ENCODE data around the gene TSHZ2.

DNA sequence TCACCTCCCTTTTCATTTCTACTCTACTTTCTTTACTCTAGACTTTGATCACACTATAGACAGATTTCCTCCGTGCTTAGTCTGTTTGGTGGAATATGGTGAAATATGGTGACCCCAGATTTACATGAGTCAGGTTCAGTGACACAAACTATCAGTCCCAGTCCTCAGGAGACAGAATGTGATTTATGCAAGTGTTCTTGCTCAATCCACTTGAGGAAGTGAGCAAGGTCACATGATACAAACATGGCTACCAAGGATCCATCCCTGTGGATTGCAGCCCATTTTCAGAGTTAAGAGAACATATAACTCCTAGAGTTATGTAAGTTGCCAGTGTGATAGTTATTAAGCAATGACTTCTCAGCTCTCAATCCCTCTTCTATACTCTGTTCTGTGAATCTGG lies 23.7 kb upstream of the TSHZ2 start:
- TF ChIP-seq, protein P1, sequence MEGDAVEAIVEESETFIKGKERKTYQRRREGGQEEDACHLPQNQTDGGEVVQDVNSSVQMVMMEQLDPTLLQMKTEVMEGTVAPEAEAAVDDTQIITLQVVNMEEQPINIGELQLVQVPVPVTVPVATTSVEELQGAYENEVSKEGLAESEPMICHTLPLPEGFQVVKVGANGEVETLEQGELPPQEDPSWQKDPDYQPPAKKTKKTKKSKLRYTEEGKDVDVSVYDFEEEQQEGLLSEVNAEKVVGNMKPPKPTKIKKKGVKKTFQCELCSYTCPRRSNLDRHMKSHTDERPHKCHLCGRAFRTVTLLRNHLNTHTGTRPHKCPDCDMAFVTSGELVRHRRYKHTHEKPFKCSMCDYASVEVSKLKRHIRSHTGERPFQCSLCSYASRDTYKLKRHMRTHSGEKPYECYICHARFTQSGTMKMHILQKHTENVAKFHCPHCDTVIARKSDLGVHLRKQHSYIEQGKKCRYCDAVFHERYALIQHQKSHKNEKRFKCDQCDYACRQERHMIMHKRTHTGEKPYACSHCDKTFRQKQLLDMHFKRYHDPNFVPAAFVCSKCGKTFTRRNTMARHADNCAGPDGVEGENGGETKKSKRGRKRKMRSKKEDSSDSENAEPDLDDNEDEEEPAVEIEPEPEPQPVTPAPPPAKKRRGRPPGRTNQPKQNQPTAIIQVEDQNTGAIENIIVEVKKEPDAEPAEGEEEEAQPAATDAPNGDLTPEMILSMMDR (IDR thresholded peaks at IDR 0.05; ENCODE audit: poor library complexity, severe bottlenecking): no peak
- TF ChIP-seq, protein P2, sequence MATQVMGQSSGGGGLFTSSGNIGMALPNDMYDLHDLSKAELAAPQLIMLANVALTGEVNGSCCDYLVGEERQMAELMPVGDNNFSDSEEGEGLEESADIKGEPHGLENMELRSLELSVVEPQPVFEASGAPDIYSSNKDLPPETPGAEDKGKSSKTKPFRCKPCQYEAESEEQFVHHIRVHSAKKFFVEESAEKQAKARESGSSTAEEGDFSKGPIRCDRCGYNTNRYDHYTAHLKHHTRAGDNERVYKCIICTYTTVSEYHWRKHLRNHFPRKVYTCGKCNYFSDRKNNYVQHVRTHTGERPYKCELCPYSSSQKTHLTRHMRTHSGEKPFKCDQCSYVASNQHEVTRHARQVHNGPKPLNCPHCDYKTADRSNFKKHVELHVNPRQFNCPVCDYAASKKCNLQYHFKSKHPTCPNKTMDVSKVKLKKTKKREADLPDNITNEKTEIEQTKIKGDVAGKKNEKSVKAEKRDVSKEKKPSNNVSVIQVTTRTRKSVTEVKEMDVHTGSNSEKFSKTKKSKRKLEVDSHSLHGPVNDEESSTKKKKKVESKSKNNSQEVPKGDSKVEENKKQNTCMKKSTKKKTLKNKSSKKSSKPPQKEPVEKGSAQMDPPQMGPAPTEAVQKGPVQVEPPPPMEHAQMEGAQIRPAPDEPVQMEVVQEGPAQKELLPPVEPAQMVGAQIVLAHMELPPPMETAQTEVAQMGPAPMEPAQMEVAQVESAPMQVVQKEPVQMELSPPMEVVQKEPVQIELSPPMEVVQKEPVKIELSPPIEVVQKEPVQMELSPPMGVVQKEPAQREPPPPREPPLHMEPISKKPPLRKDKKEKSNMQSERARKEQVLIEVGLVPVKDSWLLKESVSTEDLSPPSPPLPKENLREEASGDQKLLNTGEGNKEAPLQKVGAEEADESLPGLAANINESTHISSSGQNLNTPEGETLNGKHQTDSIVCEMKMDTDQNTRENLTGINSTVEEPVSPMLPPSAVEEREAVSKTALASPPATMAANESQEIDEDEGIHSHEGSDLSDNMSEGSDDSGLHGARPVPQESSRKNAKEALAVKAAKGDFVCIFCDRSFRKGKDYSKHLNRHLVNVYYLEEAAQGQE (IDR thresholded peaks at IDR 0.05; ENCODE audit: borderline replicate concordance): no peak
- TF ChIP-seq EZH2 (IDR thresholded peaks at IDR 0.05; ENCODE audit: borderline replicate concordance, insufficient read depth, low read length, poor library complexity, severe bottlenecking): no peak
- no peak for TF ChIP-seq POLR2AphosphoS5 (IDR thresholded peaks at IDR 0.05)
- no peak for TF ChIP-seq TAF1 (IDR thresholded peaks at IDR 0.05; ENCODE audit: low read depth)
- no peak for TF ChIP-seq EP300 (conservative IDR thresholded peaks at IDR 0.05; ENCODE audit: poor library complexity, severe bottlenecking)
- TF ChIP-seq MXI1 (conservative IDR thresholded peaks at IDR 0.05; ENCODE audit: poor library complexity, severe bottlenecking): no peak
